AG04450 (cell line): ENCODE data around the gene CDS2. TPM values are rescaled to one million over a fixed set of nuclear protein-coding genes. Genes with fewer than 3 reads are reported as not detected.
A peak's percentile ranks its signal among the peaks of the same experiment; 100 is the strongest.

ENCODE experiments used
- CTCF ChIA-PET: fragments of 300-600, 350-600 bp; formaldehyde crosslinking; extraction: SDS; loops from one replicate; lab custom pipeline; 2022; ENCODE audit warnings: antibody characterized with exemption, inconsistent platforms; lab: Charles Lee
- POLR2A ChIA-PET: fragments of 350-600 bp; formaldehyde crosslinking; extraction: SDS; loops from one replicate; lab custom pipeline; 2021; ENCODE audit warnings: antibody characterized with exemption, inconsistent platforms; lab: Yijun Ruan, JAX
- DNase-seq: peaks from one replicate; pipeline ENCODE4 v3.0.0-alpha.2; 2011; ENCODE audit warnings: low read depth, low spot score
- H3K27ac ChIP-seq: one replicate; pipeline ENCODE4 v1.5.1; 2012; ENCODE audit warnings: low read depth, low read length, control low read depth
- H3K27me3 ChIP-seq: one replicate; pipeline ENCODE4 v1.6.0; 2012; ENCODE audit warnings: low read length; ENCODE audit not compliant: control insufficient read depth, insufficient read depth
- H3K4me3 ChIP-seq: 2 replicates; pipeline ENCODE4 v1.5.1; 2011; ENCODE audit warnings: mild to moderate bottlenecking, low read depth, low read length, control low read depth
- H3K9me3 ChIP-seq: 2 replicates; pipeline ENCODE4 v1.5.1; 2012; ENCODE audit warnings: low read length; ENCODE audit not compliant: control insufficient read depth, insufficient read depth
- polyA plus RNA-seq: library from polyadenylated mRNA; depleted of rRNA; stranded (reverse); fragments of >200 nt; gene quantifications from 2 replicates; pipeline ENCODE4 v1.2.3, GENCODE V29; 2011
- TF ChIP-seq, protein P1 (sequence below): IDR thresholded peaks from 2 replicates; pipeline ENCODE4 v1.5.1; 2011; ENCODE audit warnings: low read depth, low read length, control low read depth, inconsistent platforms

Gene CDS2
- polyA plus RNA-seq, 1 experiment, result 48.7 TPM

DNA sequence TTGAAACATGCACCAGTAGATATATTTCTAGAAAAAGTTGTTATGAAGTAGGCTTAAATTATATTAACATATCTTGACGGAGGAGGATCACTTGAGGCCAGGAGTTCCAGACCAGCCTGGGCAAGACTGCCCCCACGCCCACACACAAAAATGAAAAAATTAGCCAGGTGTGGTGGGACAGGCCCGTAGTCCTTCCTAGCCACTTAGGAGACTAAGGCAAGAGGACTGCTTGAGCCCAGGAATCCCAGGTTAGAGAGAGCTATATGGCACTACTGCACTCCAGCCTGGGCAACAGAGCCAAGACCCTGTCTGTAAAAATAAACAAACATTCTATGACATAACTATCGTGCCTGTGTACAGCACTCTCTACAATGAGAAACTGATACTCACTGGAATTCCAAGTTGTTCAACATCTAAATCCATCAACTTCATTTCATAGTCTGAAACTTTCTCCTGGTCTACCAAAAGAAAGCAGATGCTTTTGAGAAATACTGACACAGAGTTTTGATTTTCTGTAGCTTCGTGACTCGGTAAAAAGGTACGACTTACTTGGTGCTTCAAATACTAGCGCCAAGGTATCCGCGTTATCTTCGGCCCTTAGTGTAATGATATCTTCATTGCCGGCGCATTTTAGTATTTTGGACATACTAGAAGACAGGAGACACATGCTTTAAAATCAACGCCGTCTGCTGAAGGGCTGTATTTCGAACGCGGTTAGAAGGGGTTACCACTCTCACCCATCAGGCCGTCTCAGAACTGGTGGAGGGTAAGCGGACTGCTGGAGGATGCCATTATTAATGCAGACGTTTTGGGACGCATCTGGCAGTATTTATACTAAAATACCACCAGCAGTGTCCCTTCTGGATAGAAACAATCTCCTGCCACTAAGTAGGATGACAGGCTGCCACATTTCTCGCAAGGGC lies 8.3 kb upstream of the CDS2 start:
- DNase-seq, result no peak
- POLR2A ChIA-PET, result interaction anchor here (0.8 kb wide), 1 partner anchor 79 kb away, joined by 3 read pairs; no protein-coding TSS in a partner anchor
- CTCF ChIA-PET, result no interaction called here
- Histone ChIP-seq H3K9me3 (peaks cover 3% of the 10 kb centered on the region; the same call in 1 of the 2 replicates), H3K27ac (no peak overlapping the region), H3K4me3 (peak overlapping the region; percentile 98), H3K27me3 (no peaks in the 10 kb centered on the region)
- TF ChIP-seq, protein P1, sequence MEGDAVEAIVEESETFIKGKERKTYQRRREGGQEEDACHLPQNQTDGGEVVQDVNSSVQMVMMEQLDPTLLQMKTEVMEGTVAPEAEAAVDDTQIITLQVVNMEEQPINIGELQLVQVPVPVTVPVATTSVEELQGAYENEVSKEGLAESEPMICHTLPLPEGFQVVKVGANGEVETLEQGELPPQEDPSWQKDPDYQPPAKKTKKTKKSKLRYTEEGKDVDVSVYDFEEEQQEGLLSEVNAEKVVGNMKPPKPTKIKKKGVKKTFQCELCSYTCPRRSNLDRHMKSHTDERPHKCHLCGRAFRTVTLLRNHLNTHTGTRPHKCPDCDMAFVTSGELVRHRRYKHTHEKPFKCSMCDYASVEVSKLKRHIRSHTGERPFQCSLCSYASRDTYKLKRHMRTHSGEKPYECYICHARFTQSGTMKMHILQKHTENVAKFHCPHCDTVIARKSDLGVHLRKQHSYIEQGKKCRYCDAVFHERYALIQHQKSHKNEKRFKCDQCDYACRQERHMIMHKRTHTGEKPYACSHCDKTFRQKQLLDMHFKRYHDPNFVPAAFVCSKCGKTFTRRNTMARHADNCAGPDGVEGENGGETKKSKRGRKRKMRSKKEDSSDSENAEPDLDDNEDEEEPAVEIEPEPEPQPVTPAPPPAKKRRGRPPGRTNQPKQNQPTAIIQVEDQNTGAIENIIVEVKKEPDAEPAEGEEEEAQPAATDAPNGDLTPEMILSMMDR, result no peak

DNA sequence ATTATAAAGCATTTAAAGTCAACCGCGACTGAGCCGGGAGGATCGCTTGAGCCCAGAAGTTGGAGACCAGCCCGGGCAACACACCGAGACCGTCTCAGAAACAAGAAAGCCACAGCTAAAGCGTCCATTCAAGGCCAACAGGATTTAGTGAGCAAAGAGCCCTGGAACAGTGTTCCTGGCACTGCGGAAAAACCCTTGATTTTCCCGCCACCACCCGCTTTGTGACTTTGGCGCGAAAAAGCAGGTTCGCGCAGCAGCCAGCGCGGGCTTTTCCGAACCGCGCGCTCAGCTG lies 7.7 kb upstream of the CDS2 start:
- Histone ChIP-seq H3K27me3 (no peaks in the 10 kb centered on the region), H3K27ac (no peak overlapping the region), H3K4me3 (peak overlapping the region; percentile 98), H3K9me3 (peaks cover 3% of the 10 kb centered on the region; the same call in 1 of the 2 replicates)
- no peak for DNase-seq
- TF ChIP-seq, protein P1, result no peak
- CTCF ChIA-PET, result no interaction called here
- POLR2A ChIA-PET, result interaction anchor here (0.6 to 1.2 kb wide), 3 partner anchors 31 to 79 kb away, joined by 3 to 5 read pairs (median 3); no protein-coding TSS in a partner anchor

DNA sequence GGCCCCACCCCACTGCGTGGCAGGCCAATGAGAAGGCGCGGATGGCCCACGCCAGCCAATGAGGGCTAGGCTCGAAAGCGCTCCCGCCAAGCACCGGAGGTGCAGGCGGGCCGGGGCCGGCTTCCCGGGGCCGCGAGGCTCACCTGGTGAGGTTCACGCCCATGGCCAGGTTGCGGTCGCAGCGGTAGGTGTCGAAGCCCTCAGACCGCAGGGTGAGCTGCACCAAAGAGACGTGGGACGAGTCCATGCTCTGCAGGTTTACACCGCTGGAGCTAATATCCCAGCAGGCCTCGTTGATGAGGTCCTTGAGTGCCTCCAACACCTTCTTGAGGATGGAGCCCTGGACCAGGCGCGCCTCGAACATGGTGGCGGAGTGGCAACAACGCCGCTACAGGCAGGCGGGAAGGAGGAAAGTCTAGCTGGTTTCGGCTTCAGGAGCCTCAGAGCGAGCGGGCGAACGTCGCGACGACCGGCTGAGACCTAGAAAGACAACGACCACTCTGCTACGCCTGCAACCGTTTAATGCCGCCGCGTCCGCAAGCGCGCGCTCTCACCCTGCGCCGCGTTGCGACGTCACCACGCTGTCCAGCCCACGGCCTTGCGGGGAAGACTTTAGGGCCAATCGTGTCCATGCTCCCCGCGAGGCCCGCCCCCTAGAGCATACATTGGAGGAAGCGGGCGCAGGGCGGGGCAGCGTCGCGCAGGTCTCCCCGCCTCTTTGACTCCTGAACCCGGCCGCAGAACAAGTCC lies 7.2 kb upstream of the CDS2 start, which contains the start of gene PCNA:
TSS of gene PCNA (minus strand) at position 524 of the 750 bp plus-strand sequence. CDS start at position 364, 160 bp downstream.
- H3K9me3 ChIP-seq, result peaks cover 3% of the 10 kb centered on the region; the same call in 1 of the 2 replicates
- TF ChIP-seq, protein P1, result no peak
- no peaks in the 10 kb centered on the region for H3K27me3 ChIP-seq
- H3K27ac ChIP-seq, result peak within 1 kb of the TSS; percentile 90
- ChIA-PET POLR2A (interaction anchor here (0.6 to 1.2 kb wide), 10 partner anchors 31 to 912 kb away, joined by 3 to 9 read pairs (median 3); no protein-coding TSS in a partner anchor), CTCF (interaction anchor here (0.8 to 4.6 kb wide), 3 partner anchors 15 to 379 kb away, joined by 3 to 34 read pairs (median 3); no protein-coding TSS in a partner anchor)
- peak within 1 kb of the TSS; percentile 98 for H3K4me3 ChIP-seq
- peak; percentile 93 for DNase-seq

DNA sequence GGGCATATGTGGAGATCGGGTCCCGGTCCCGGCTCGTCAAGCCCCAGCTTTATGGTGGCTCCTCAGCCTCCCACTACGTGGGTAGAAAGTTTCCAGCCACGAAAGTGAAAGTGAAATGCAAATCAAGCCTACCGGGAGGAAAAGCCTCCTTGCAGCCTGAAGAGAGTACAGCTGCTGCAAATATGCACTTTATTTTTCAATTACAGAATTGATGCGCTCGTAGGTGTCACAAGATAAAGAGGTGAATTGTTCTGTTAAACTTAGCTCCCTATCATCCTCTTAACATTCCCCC lies 6.7 kb upstream of the CDS2 start:
- H3K27me3 ChIP-seq, result no peaks in the 10 kb centered on the region
- TF ChIP-seq, protein P1, result no peak
- POLR2A ChIA-PET, result interaction anchor here (0.6 to 1.2 kb wide), 8 partner anchors 32 to 912 kb away, joined by 3 to 9 read pairs (median 3); no protein-coding TSS in a partner anchor
- peak overlapping the region; percentile 90 for H3K27ac ChIP-seq
- no peak for DNase-seq
- H3K9me3 ChIP-seq, result peaks cover 3% of the 10 kb centered on the region; the same call in 1 of the 2 replicates
- H3K4me3 ChIP-seq, result peak overlapping the region; percentile 64
- CTCF ChIA-PET, result interaction anchor here (0.8 to 4.6 kb wide), 3 partner anchors 15 to 380 kb away, joined by 3 to 34 read pairs (median 3); no protein-coding TSS in a partner anchor
